CD14-positive monocyte (primary cell): ENCODE measurements around the gene NBDY. TPM values are rescaled to one million over a fixed set of nuclear protein-coding genes. Genes with fewer than 3 reads are reported as not detected.

Source experiments
- DNase-seq, 3 donors: peaks; one replicate each; pipeline ENCODE4 v3.0.0-alpha.2; 2011 to 2022
- H2AFZ ChIP-seq: 2 replicates; pipeline ENCODE4 v1.6.0; 2012; ENCODE audit warnings: mild to moderate bottlenecking, low read depth, low read length, inconsistent platforms; ENCODE audit not compliant: insufficient read depth, poor library complexity, severe bottlenecking
- H3K27ac ChIP-seq, 2 donors: 1 replicate in 1 of 2; 2 replicates in 1 of 2; pipeline ENCODE4 v1.5.1; 2012 to 2013; ENCODE audit warnings: low read length in 2 of 2, control low read depth in 1 of 2, inconsistent platforms in 1 of 2, low read depth in 1 of 2, mild to moderate bottlenecking in 1 of 2
- H3K27me3 ChIP-seq, 2 donors: one replicate each; pipeline versions ENCODE4 v1.6.0 to v1.6.1; 2011 to 2013; ENCODE audit warnings: low read length in 2 of 2; ENCODE audit not compliant: control insufficient read depth in 2 of 2, insufficient read depth in 2 of 2
- H3K36me3 ChIP-seq, 2 donors: replicated peaks in 1 of 2; 1 replicate in 1 of 2; 2 replicates in 1 of 2; pipeline versions ENCODE4 v1.5.1 to v1.6.1; 2012 to 2013; ENCODE audit warnings: low read length in 2 of 2, control low read depth in 1 of 2, inconsistent platforms in 1 of 2, mild to moderate bottlenecking in 1 of 2; ENCODE audit not compliant: insufficient read depth in 2 of 2, control insufficient read depth in 1 of 2
- H3K4me1 ChIP-seq, 2 donors: 1 replicate in 1 of 2; 2 replicates in 1 of 2; pipeline versions ENCODE4 v1.5.1 to v1.6.1; 2012 to 2013; ENCODE audit warnings: low read length in 2 of 2, control low read depth in 1 of 2, inconsistent platforms in 1 of 2, mild to moderate bottlenecking in 1 of 2, moderate library complexity in 1 of 2; ENCODE audit not compliant: insufficient read depth in 2 of 2, control insufficient read depth in 1 of 2
- H3K4me2 ChIP-seq: replicated peaks from 2 replicates; pipeline ENCODE3; 2012; ENCODE audit warnings: low read length, moderate library complexity, mild to moderate bottlenecking; ENCODE audit not compliant: poor library complexity, severe bottlenecking; ENCODE audit errors: extremely low read depth
- H3K4me3 ChIP-seq, 3 experiments: fragments of 200-600 bp in 1 of 3; sonication (generic) in 1 of 3; replicated peaks in 1 of 3; 1 replicate in 2 of 3; 2 replicates in 1 of 3; pipeline ENCODE4 v1.5.1; 2011 to 2013; ENCODE audit warnings: low read length in 3 of 3, mild to moderate bottlenecking in 3 of 3, control low read depth in 2 of 3, low read depth in 2 of 3, inconsistent platforms in 1 of 3, moderate library complexity in 1 of 3
- H3K79me2 ChIP-seq: 2 replicates; pipeline ENCODE4 v1.6.0; 2012; ENCODE audit warnings: mild to moderate bottlenecking, control low read depth, inconsistent platforms, low read length, moderate library complexity; ENCODE audit not compliant: insufficient read depth
- H3K9ac ChIP-seq: 2 replicates; pipeline ENCODE4 v1.6.0; 2017; ENCODE audit warnings: low read length, mild to moderate bottlenecking; ENCODE audit not compliant: insufficient read depth, poor library complexity, severe bottlenecking
- H3K9me3 ChIP-seq, 2 donors: replicated peaks in 1 of 2; 1 replicate in 1 of 2; 2 replicates in 1 of 2; pipeline versions ENCODE4 v1.5.1 to v1.6.1; 2012 to 2013; ENCODE audit warnings: low read length in 2 of 2, control low read depth in 1 of 2; ENCODE audit not compliant: control insufficient read depth in 1 of 2, insufficient read depth in 1 of 2
- H4K20me1 ChIP-seq: 2 replicates; pipeline ENCODE4 v1.6.0; 2012; ENCODE audit warnings: mild to moderate bottlenecking, low read length, control low read depth, moderate library complexity; ENCODE audit not compliant: insufficient read depth
- H3K27ac Mint-ChIP-seq, 7 donors: one replicate each; pipeline ENCODE4 v1.8.0; 2020; ENCODE audit warnings: mild to moderate bottlenecking in 7 of 7, mixed read lengths in 7 of 7, moderate library complexity in 6 of 7, inconsistent platforms in 2 of 7
- H3K27me3 Mint-ChIP-seq, 3 donors: one replicate each; pipeline ENCODE4 v1.8.0; 2021 to 2022; ENCODE audit warnings: low read depth in 3 of 3, mild to moderate bottlenecking in 3 of 3, mixed read lengths in 3 of 3, moderate library complexity in 3 of 3, inconsistent platforms in 1 of 3
- H3K36me3 Mint-ChIP-seq, 2 donors: one replicate each; pipeline ENCODE4 v1.8.0; 2020; ENCODE audit warnings: mixed read lengths in 2 of 2, inconsistent platforms in 1 of 2, mild to moderate bottlenecking in 1 of 2
- H3K4me1 Mint-ChIP-seq: one replicate; pipeline ENCODE4 v1.8.0; 2020; ENCODE audit warnings: mild to moderate bottlenecking, mixed read lengths
- H3K4me3 Mint-ChIP-seq, 2 donors: one replicate each; pipeline ENCODE4 v1.8.0; 2020; ENCODE audit warnings: mild to moderate bottlenecking in 2 of 2, mixed read lengths in 2 of 2, moderate library complexity in 1 of 2
- H3K9me3 Mint-ChIP-seq, 7 donors: one replicate each; pipeline ENCODE4 v1.8.0; 2020 to 2022; ENCODE audit warnings: mixed read lengths in 7 of 7, mild to moderate bottlenecking in 6 of 7, moderate library complexity in 6 of 7, inconsistent platforms in 2 of 7
- WGBS: methylation state at CpG from one replicate; pipeline ENCODE4 v1.1.5; 2013; ENCODE audit warnings: missing lambda C conversion rate; ENCODE audit not compliant: insufficient coverage; 5-methylcytosine and 5-hydroxymethylcytosine counted together
- intact Hi-C, 2 donors: fragments of 100-400 bp; cut with micrococcal nuclease; formaldehyde crosslinking; loops; one replicate each; pipeline versions ENCODE4 v1.15.0 to v1.15.1; 2023
- polyA plus RNA-seq, 3 donors: library from polyadenylated mRNA; depleted of rRNA in 1 of 3; unstranded in 2 of 3; stranded (reverse) in 1 of 3; fragments of 300-500 nt in 2 of 3; fragments of >200 nt in 1 of 3; fragmentation: Illumina TruSeq in 2 of 3; gene quantifications; 1 replicate in 2 of 3; 2 replicates in 1 of 3; pipeline ENCODE4 v1.2.3, GENCODE V29; 2012 to 2021
- TF ChIP-seq, protein P1 (sequence below): fragments of 200-600 bp; IDR thresholded peaks from one replicate; pipeline ENCODE4 v1.8.0; 2022; ENCODE audit warnings: antibody characterized with exemption, mild to moderate bottlenecking

The NBDY gene
- polyA plus RNA-seq, 3 donors, result 14.4 to 24.9 (median 22.1) TPM

DNA sequence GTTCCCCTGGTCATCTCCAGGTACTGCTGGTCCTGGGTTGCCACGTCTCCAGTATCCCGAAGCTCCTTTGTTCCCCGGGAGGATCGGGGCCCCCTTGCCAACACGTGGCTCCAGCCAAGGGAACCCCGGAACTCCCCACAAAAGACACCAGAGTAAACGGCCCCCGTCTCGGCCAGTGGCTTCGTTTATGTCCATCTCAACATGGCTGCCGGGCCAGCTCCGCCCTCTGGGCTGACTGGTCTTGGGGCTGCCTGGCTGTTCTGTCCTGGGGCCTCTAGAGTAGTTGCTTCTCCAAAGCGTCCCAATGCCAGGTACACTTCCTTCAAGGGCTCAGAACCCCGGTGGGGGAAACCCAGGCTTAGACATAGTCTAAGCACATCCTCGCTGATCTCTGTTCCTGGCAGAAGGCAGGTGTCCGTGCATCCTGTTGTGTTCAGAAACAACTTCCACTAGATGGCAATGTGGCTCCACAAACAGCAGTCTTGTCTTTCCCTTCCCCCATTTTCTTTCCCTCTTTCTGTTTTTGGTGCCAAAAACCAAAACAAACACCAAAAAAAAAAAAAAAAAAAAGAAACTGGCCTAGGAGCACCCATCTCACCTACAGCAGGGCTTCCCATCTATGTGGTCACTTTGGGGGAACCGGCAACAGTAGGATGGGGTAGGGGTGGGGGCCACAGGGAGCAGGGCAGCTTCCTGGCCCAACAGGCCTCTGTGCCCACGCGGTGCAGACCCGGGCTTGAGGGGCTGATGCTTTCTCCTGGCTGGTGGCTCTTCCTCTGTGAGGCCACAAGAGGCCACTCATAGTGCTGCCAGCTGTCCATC, 35.3 kb downstream of the NBDY start:
- Histone ChIP-seq H3K27ac (peak overlapping the region; percentile 70 to 79), H3K36me3 (no peaks in the 10 kb centered on the region), H3K79me2 (no peaks in the 10 kb centered on the region), H3K27me3 (no peaks in the 10 kb centered on the region), H3K9me3 (no peaks in the 10 kb centered on the region), H2AFZ (peak overlapping the region; percentile 88), H3K4me2 (peak overlapping the region; percentile 80), H3K4me3 (peak overlapping the region in 2 of 3 experiments; percentile 49 to 83), H4K20me1 (no peaks in the 10 kb centered on the region), H3K9ac (peak overlapping the region; percentile 54), H3K4me1 (peaks cover 32 to 52% of the 10 kb centered on the region in 2 donors)
- Mint-ChIP-seq H3K36me3 (peaks cover 0 to 2% of the 10 kb centered on the region in 2 donors), H3K4me3 (peak overlapping the region in 1 of 2 donors; percentile 69), H3K4me1 (peaks cover 39% of the 10 kb centered on the region), H3K27me3 (peaks cover 0 to 14% (median 1%) of the 10 kb centered on the region in 3 donors), H3K9me3 (peaks cover 0 to 3% (median 0%) of the 10 kb centered on the region in 7 donors), H3K27ac (peak overlapping the region; percentile 82 to 95 (median 92))
- DNase-seq, result peak; percentile 64 to 87 (median 67)
- WGBS, result 10% methylated on average over 2 of the region's 20 CpGs
- intact Hi-C loops, result no loop called here
- TF ChIP-seq, protein P1, sequence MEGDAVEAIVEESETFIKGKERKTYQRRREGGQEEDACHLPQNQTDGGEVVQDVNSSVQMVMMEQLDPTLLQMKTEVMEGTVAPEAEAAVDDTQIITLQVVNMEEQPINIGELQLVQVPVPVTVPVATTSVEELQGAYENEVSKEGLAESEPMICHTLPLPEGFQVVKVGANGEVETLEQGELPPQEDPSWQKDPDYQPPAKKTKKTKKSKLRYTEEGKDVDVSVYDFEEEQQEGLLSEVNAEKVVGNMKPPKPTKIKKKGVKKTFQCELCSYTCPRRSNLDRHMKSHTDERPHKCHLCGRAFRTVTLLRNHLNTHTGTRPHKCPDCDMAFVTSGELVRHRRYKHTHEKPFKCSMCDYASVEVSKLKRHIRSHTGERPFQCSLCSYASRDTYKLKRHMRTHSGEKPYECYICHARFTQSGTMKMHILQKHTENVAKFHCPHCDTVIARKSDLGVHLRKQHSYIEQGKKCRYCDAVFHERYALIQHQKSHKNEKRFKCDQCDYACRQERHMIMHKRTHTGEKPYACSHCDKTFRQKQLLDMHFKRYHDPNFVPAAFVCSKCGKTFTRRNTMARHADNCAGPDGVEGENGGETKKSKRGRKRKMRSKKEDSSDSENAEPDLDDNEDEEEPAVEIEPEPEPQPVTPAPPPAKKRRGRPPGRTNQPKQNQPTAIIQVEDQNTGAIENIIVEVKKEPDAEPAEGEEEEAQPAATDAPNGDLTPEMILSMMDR, result peak; percentile 56

DNA sequence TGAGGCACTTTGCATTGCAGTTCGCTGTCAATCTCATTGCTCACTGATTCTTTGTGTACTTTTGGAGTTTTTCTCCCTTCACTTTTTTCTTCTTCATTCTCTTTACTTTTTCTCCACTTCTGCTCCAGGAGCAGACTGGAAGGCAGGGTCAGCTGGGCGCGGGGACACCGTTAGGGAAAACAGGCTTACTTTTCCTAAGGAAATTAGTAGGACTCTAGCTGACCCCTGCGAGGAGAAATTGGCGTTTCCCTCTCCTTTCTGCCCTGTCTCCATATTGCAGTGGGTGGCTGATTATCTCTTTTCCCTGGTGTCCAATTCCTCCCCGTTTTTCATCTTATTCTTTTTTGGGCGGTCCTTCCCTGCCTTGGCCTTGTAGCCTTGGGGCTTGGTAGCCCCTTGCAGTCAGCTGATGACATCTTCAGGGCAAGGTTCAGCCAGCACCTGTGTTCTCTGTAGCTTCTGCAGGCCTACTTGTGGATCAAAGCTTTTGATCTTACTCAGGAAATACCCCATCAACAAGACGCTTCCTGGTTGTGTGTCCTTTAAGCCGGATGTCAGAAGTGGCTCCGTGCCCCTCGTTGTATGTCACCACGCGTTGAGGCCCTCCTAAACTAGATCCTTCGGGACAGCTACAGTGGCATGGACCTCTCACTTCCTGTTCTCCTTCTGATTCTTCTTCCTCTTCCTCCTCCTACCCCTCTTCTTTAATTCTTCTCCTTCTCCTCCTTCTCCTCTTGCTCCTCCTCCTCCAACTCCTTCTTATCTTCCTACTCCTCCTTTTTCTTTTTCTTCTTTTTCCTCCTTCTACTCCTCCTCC, 36.1 kb downstream of the NBDY start:
- Mint-ChIP-seq H3K36me3 (peaks cover 0 to 2% of the 10 kb centered on the region in 2 donors), H3K4me1 (peaks cover 39% of the 10 kb centered on the region), H3K9me3 (peaks cover 0 to 2% (median 0%) of the 10 kb centered on the region in 7 donors), H3K27ac (peak overlapping the region; percentile 82 to 95 (median 92)), H3K27me3 (peaks cover 0 to 8% (median 1%) of the 10 kb centered on the region in 3 donors), H3K4me3 (peak overlapping the region; percentile 56 to 77)
- Histone ChIP-seq H4K20me1 (no peaks in the 10 kb centered on the region), H3K9ac (no peak overlapping the region), H3K79me2 (no peaks in the 10 kb centered on the region), H3K4me3 (peak overlapping the region; percentile 16 to 83 (median 21)), H3K9me3 (no peaks in the 10 kb centered on the region), H3K27me3 (no peaks in the 10 kb centered on the region), H3K36me3 (no peaks in the 10 kb centered on the region), H3K27ac (peak overlapping the region; percentile 70 to 79), H2AFZ (peak overlapping the region; percentile 60), H3K4me1 (peaks cover 32 to 52% of the 10 kb centered on the region in 2 donors), H3K4me2 (peak overlapping the region; percentile 80)
- TF ChIP-seq, protein P1, result no peak
- peak in 2 of 3 donors; percentile 5 to 11 for DNase-seq
- WGBS, result 20% methylated on average over 5 of the region's 15 CpGs
- intact Hi-C loops, result no loop called here
